Trophoblast cell (in vitro differentiated cells and primary cell): ENCODE results near the gene APOA4.

Experiments used
- DNase-seq, 2 donors: peaks; one replicate each; pipeline ENCODE4 v3.0.0-alpha.2; 2016
- H2AFZ ChIP-seq: 2 replicates; pipeline ENCODE4 v1.6.1; 2013; ENCODE audit warnings: low read length, moderate library complexity, mild to moderate bottlenecking; ENCODE audit not compliant: insufficient read depth, poor library complexity
- H2AK5ac ChIP-seq: 2 replicates; pipeline ENCODE4 v1.6.1; 2013; ENCODE audit warnings: mild to moderate bottlenecking, low read length
- H2BK120ac ChIP-seq: 2 replicates; pipeline ENCODE4 v1.6.1; 2013; ENCODE audit warnings: low read length, mild to moderate bottlenecking, moderate library complexity; ENCODE audit not compliant: insufficient read depth, poor library complexity
- H2BK12ac ChIP-seq: 2 replicates; pipeline ENCODE4 v1.6.1; 2013; ENCODE audit warnings: mild to moderate bottlenecking, low read length, moderate library complexity
- H2BK5ac ChIP-seq: 2 replicates; pipeline ENCODE4 v1.6.1; 2013; ENCODE audit warnings: low read length, low read depth, moderate library complexity, mild to moderate bottlenecking; ENCODE audit not compliant: poor library complexity
- H3K14ac ChIP-seq: 2 replicates; pipeline ENCODE4 v1.6.1; 2013; ENCODE audit warnings: mild to moderate bottlenecking, low read length
- H3K18ac ChIP-seq: 2 replicates; pipeline ENCODE4 v1.6.1; 2013; ENCODE audit warnings: mild to moderate bottlenecking, low read length
- H3K23ac ChIP-seq: 2 replicates; pipeline ENCODE4 v1.6.1; 2013; ENCODE audit warnings: low read length
- H3K27ac ChIP-seq: 2 replicates; pipeline ENCODE4 v1.5.1; 2013; ENCODE audit warnings: low read depth, mild to moderate bottlenecking, inconsistent platforms, low read length, moderate library complexity
- H3K27me3 ChIP-seq: 2 replicates; pipeline ENCODE4 v1.6.1; 2013; ENCODE audit warnings: inconsistent platforms, mild to moderate bottlenecking, low read length, moderate library complexity; ENCODE audit not compliant: insufficient read depth
- H3K36me3 ChIP-seq, 2 experiments: 1 replicate in 1 of 2; 2 replicates in 1 of 2; pipeline ENCODE4 v1.6.1; 2013; ENCODE audit warnings: low read length in 2 of 2, mild to moderate bottlenecking in 2 of 2, moderate library complexity in 1 of 2; ENCODE audit not compliant: insufficient read depth in 2 of 2, control insufficient read depth in 1 of 2
- H3K4ac ChIP-seq: 2 replicates; pipeline ENCODE4 v1.6.1; 2013; ENCODE audit warnings: low read depth, mild to moderate bottlenecking, low read length, moderate library complexity
- H3K4me1 ChIP-seq, 2 experiments: 1 replicate in 1 of 2; 2 replicates in 1 of 2; pipeline ENCODE4 v1.6.1; 2013; ENCODE audit warnings: low read length in 2 of 2, mild to moderate bottlenecking in 2 of 2, moderate library complexity in 1 of 2; ENCODE audit not compliant: insufficient read depth in 2 of 2, control insufficient read depth in 1 of 2
- H3K4me2 ChIP-seq: 2 replicates; pipeline ENCODE4 v1.6.1; 2013; ENCODE audit warnings: inconsistent platforms, mild to moderate bottlenecking, low read length, moderate library complexity
- H3K4me3 ChIP-seq: 2 replicates; pipeline ENCODE4 v1.5.1; 2013; ENCODE audit warnings: mild to moderate bottlenecking, low read depth, low read length, inconsistent platforms
- H3K79me1 ChIP-seq: one replicate; pipeline ENCODE4 v1.6.1; 2013; ENCODE audit warnings: low read length
- H3K79me2 ChIP-seq: 2 replicates; pipeline ENCODE4 v1.6.1; 2013; ENCODE audit warnings: low read length, mild to moderate bottlenecking; ENCODE audit not compliant: control insufficient read depth, insufficient read depth, poor library complexity
- H3K9ac ChIP-seq: 2 replicates; pipeline ENCODE4 v1.6.1; 2013; ENCODE audit warnings: mild to moderate bottlenecking, low read length
- H3K9me3 ChIP-seq: 2 replicates; pipeline ENCODE4 v1.6.1; 2013; ENCODE audit warnings: low read depth, mild to moderate bottlenecking, control low read depth, inconsistent platforms, low read length; ENCODE audit not compliant: insufficient read depth
- H4K12ac ChIP-seq: 2 replicates; pipeline ENCODE4 v1.6.1; 2013; ENCODE audit warnings: low read depth, mild to moderate bottlenecking, low read length, moderate library complexity
- H4K8ac ChIP-seq: 2 replicates; pipeline ENCODE4 v1.6.1; 2013; ENCODE audit warnings: low read depth, mild to moderate bottlenecking, low read length, moderate library complexity
- H4K91ac ChIP-seq: one replicate; pipeline ENCODE4 v1.6.1; 2013; ENCODE audit warnings: low read depth, mild to moderate bottlenecking, low read length, moderate library complexity
- WGBS: extraction: QIAGEN DNeasy Blood & Tissue Kit; methylation state at CpG from one replicate; pipeline ENCODE4 v1.1.7; 2013; ENCODE audit warnings: missing lambda C conversion rate; ENCODE audit not compliant: insufficient read length, insufficient coverage; ENCODE audit errors: extremely low coverage; 5-methylcytosine and 5-hydroxymethylcytosine counted together

APOA4 gene

GRCh38 chr11:116813170-116813569 lies 9.9 kb downstream of the APOA4 start:
- Histone ChIP-seq H3K4me2 (no peak overlapping the region), H4K12ac (no peak overlapping the region), H3K27me3 (no peaks in the 10 kb centered on the region), H3K27ac (no peak overlapping the region), H3K4ac (no peak overlapping the region), H3K23ac (no peak overlapping the region), H3K4me3 (no peak overlapping the region), H2BK5ac (no peak overlapping the region), H3K9me3 (peaks cover 2% of the 10 kb centered on the region), H2AFZ (no peak overlapping the region), H3K14ac (no peak overlapping the region), H3K9ac (no peak overlapping the region), H4K8ac (no peak overlapping the region), H2BK12ac (no peak overlapping the region), H3K79me1 (no peaks in the 10 kb centered on the region), H2BK120ac (no peak overlapping the region), H3K36me3 (no peaks in the 10 kb centered on the region), H3K4me1 (no peaks in the 10 kb centered on the region), H3K18ac (no peak overlapping the region), H3K79me2 (no peaks in the 10 kb centered on the region), H2AK5ac (no peak overlapping the region), H4K91ac (no peak overlapping the region)
- DNase-seq: no peak
- WGBS: no CpG with 5 or more reads among the region's 1 CpG

- no peak overlapping the region for H2BK12ac ChIP-seq
- no peak overlapping the region for H3K4ac ChIP-seq
- H4K8ac ChIP-seq: no peak overlapping the region
- H3K79me2 ChIP-seq: no peaks in the 10 kb centered on the region
- no peaks in the 10 kb centered on the region for H3K27me3 ChIP-seq
- no peak overlapping the region for H3K23ac ChIP-seq
- no peaks in the 10 kb centered on the region for H3K36me3 ChIP-seq
- H3K4me2 ChIP-seq: no peak overlapping the region
- H2BK5ac ChIP-seq: no peak overlapping the region
- no peak overlapping the region for H3K18ac ChIP-seq
- H2AFZ ChIP-seq: no peak overlapping the region
- H4K12ac ChIP-seq: no peak overlapping the region
- DNase-seq: no peak
- H3K4me3 ChIP-seq: no peak overlapping the region
- no peak overlapping the region for H3K14ac ChIP-seq
- WGBS: no CpG with 5 or more reads among the region's 4 CpGs
- no peak overlapping the region for H2AK5ac ChIP-seq
- no peak overlapping the region for H2BK120ac ChIP-seq
- H3K9ac ChIP-seq: no peak overlapping the region
- H3K27ac ChIP-seq: no peak overlapping the region
- H3K4me1 ChIP-seq: no peaks in the 10 kb centered on the region
- H3K9me3 ChIP-seq: peaks cover 2% of the 10 kb centered on the region
- H4K91ac ChIP-seq: no peak overlapping the region
- H3K79me1 ChIP-seq: no peaks in the 10 kb centered on the region
Measured at GRCh38 chr11:116812109-116812508, 11.0 kb downstream of the APOA4 start.

GRCh38 chr11:116811194-116811593 lies 11.9 kb downstream of the APOA4 start:
- H3K4me1 ChIP-seq: no peaks in the 10 kb centered on the region
- no CpG with 5 or more reads among the region's 3 CpGs for WGBS
- H3K4me3 ChIP-seq: no peak overlapping the region
- H3K79me2 ChIP-seq: no peaks in the 10 kb centered on the region
- peaks cover 2% of the 10 kb centered on the region for H3K9me3 ChIP-seq
- no peak overlapping the region for H2AFZ ChIP-seq
- H3K4ac ChIP-seq: no peak overlapping the region
- no peak overlapping the region for H2BK120ac ChIP-seq
- H4K8ac ChIP-seq: no peak overlapping the region
- H3K14ac ChIP-seq: no peak overlapping the region
- H4K91ac ChIP-seq: no peak overlapping the region
- no peak overlapping the region for H2AK5ac ChIP-seq
- H2BK12ac ChIP-seq: no peak overlapping the region
- H3K27ac ChIP-seq: no peak overlapping the region
- no peaks in the 10 kb centered on the region for H3K27me3 ChIP-seq
- H3K4me2 ChIP-seq: no peak overlapping the region
- peak in 1 of 2 donors; percentile 61 for DNase-seq
- no peak overlapping the region for H2BK5ac ChIP-seq
- no peaks in the 10 kb centered on the region for H3K79me1 ChIP-seq
- no peaks in the 10 kb centered on the region for H3K36me3 ChIP-seq
- H3K9ac ChIP-seq: no peak overlapping the region
- no peak overlapping the region for H4K12ac ChIP-seq
- no peak overlapping the region for H3K23ac ChIP-seq
- no peak overlapping the region for H3K18ac ChIP-seq

- H3K9me3 ChIP-seq: peaks cover 2% of the 10 kb centered on the region
- no peaks in the 10 kb centered on the region for H3K79me1 ChIP-seq
- no peak overlapping the region for H4K8ac ChIP-seq
- no peak overlapping the region for H2BK12ac ChIP-seq
- H2AFZ ChIP-seq: no peak overlapping the region
- no peak overlapping the region for H3K4me3 ChIP-seq
- no CpG with 5 or more reads among the region's 14 CpGs for WGBS
- H3K23ac ChIP-seq: no peak overlapping the region
- H3K14ac ChIP-seq: no peak overlapping the region
- peak; percentile 76 to 94 for DNase-seq
- no peak overlapping the region for H4K12ac ChIP-seq
- H3K4me2 ChIP-seq: no peak overlapping the region
- H3K4me1 ChIP-seq: no peaks in the 10 kb centered on the region
- no peak overlapping the region for H3K4ac ChIP-seq
- H3K36me3 ChIP-seq: no peaks in the 10 kb centered on the region
- H3K18ac ChIP-seq: no peak overlapping the region
- no peak overlapping the region for H2BK5ac ChIP-seq
- H2BK120ac ChIP-seq: no peak overlapping the region
- H3K27ac ChIP-seq: no peak overlapping the region
- H2AK5ac ChIP-seq: no peak overlapping the region
- H3K79me2 ChIP-seq: no peaks in the 10 kb centered on the region
- no peaks in the 10 kb centered on the region for H3K27me3 ChIP-seq
- peak overlapping the region; percentile 22 for H4K91ac ChIP-seq
- no peak overlapping the region for H3K9ac ChIP-seq
Measured at GRCh38 chr11:116808262-116809175, 14.6 kb downstream of the APOA4 start.
